ENCODE data around the gene PMEPA1.

Gene PMEPA1

GRCh38 chr20:57620274-57620990 lies 89.4 kb downstream of the PMEPA1 start, which contains the start of gene ZBP1:
TSS of gene ZBP1 (minus strand) at chr20:57620426. CDS start at chr20:57620295, 131 bp downstream.
- DNase-seq: no peak

GRCh38 chr20:57619051-57619831 lies 90.6 kb downstream of the PMEPA1 start:
- no peak for DNase-seq

DNA sequence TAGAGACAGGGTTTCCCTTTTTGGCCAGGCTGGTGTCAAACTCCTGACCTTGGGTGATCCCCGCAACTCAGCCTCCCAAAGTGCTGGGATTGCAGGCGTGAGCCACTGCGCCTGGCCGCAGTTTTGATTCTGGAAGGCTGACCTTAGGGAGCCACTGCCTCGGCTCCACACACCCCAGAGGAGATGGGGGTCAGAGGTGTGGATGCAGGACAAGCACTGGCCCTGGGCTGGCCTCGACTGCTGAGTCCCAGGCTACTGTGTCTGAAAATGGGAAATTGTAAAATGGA lies 91.1 kb downstream of the PMEPA1 start:
- DNase-seq: no peak

DNA sequence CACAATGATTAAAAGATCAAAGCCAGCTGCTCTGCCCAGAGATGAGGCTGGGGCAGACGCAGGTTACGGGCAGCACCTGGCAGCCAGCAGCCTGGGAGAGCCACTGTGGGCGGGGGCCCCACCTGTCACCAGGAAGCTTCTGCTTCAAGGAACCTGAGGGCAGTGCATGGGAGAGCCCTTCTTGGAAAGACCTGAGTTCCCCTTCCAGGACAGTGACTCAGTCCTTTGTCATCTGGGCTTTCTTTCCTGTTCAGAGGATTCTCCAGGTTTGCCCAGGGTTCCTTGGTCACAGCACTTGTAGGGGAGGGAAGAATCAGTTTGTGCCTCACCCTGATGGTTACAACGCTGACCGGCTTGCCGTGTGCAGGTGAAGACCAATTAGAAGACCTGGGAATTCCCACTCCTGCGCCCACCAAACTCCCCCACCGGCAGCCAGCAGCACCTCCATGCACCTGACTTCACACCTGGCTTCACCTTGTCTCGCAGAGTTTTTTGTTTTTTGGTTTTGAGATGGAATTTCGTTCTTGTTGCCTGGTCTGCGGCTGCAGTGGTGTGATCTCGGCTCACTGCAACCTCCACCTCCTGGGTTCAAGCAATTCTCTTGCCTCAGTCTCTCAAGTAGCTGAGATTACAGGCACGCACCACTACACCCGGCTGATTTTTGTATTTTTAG lies 91.6 kb downstream of the PMEPA1 start:
- no peak for DNase-seq

DNA sequence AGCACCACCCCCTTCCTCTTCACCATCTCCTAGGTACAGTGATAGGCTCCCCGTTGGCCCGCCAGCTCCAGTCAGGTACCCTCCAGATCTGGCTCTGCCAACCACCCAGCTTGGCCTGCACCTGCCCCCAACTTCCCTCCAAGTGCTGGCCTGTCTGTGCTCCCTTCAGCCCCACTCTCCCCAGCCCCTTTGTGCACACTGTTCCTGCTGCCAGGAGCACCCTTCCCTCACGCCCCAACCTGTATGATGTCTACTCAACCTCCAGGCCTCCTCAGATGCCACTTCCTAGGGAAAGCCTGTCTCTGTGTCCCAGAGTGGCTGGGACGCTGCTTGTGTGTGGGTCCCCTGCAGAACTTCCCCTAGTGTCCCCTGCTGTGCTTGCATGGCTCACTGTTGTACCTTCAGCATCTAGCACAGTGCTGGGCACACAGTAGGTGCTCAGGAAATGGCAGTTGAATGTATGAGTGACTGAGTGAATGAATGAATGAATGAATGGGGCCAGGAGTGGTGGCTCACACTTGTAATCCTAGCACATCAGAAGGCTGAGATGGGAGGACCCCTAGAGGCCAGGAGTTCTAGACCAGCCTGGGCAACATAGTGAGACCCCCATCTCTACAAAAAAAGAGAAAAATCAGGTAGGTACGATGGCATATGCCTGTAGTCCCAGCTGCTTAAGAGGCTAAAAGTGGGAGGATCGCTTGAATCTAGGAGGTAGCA lies 92.6 kb downstream of the PMEPA1 start:
- no peak for DNase-seq

DNA sequence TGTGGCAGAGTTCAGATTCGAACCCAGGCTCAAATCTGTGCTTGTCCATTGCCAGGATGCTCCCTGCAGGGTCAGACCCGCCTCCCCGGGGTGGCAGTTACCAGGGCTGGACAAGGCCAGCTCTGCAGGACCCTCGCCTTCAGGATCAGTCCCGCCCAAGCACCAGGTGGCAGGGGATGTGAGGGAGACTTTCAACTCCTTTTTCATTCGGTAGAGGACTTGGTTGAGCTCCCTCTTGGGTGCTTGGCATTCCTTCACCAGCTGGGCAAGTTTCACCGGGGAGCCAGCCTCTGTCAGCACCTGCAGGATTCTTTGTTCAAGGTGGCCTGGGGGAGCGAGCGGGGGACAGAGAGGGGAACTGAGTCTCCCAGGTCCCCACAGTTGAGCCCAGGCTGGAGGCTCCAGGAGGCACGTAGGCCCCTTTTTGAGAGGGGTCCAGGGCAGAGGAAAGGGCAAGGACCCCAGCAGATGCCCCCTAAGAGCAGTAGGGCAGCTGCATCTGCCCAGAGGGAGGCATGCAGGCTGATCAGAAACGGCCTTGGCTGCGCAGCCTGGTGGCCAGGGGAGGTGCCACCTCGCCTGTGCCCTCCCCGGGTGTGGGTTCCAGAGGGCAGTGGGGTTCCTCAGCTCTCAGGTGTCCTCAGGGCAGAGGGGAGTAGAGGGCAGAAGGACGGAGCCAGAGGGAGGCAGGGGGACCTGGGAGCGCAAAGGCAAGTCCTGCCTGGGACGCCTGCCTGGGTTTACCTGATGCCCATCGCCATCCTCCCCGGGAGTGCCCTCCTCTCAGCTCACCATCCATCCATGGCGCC lies 93.5 kb downstream of the PMEPA1 start:
- DNase-seq: no peak

DNA sequence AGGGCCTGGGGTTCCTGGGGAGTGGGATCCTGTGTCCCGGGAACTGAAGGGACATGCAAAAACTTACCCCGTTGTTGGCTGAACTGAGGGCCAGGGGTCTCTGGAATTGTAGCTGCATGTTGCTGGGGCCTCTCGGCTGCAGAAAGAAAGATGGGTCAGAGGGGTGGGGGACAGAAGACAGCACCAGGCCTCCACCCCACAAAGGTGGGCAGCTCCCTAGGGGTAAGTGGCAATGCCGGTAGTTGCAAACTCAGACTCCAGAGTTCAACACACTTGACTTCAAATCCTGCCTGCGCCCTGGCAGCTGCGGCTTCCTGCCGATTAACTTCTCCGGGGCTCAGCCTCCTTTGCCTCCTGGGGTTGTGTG lies 94.4 kb downstream of the PMEPA1 start:
- DNase-seq: no peak

DNA sequence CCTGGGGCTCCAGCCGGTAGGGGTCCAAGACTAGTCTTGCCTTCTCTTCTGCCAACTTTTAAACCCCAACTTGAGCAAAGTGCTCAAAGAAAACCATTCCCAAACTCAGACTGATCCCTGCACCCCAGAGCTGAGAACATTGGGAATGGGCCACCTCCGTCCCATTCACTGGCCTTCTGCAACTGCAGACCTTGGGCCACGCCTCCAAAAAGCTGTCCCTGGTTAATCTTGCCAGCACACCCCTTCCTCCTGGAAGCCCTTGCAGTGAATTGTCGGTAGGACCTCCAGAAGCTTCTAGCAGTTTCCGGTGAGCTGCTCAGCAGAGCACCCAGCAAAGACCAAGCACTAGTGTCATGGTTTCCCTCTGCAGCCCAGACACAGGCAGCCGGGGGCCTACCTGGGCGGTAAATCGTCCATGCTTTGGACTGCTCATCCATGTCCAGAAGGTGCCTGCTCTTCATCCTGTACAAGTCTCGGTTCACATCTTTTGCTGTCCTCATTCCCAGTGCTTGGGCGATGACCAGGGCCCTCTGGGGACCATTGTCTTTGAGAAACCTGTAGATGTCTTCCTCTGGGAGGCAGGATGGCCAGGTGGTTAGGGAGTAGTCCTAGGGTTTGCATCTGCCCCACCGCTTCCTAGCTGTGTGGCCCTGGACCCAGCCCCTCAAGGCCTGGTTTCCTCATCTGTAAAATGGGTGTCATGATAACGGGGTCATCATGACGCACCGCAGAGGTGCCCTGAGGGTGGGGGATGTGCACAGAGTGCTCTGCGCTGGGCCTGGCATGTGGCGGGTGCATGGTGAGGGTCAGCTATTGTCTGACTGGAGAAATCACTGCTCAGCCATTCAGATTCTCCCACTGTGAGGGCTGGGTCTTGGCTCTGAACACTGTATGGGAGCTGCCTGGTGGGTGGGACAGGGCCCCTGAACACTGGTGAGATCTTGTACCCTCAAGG lies 95.0 kb downstream of the PMEPA1 start:
- DNase-seq: no peak

DNA sequence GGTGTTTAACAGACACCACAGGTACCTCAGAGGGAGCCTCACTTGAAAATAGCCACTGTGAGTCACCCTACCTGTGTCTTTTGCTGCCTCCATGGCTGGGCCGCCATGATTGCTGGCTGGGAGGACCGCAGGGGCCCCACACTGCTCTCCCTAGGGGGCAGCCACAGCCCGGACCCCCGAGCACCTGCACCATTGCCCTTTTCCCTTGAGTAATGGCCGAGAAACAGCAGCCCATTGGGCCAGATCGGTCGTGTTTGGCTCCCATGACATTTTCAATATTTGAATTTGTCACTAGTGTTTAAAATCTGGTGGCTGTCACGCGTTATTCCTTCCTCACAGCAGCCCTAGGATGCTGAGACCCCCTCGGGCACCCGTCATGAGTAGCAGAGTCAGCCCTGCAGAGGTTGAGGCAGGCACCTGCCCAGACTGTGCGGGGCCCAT lies 96.3 kb downstream of the PMEPA1 start:
- no peak for DNase-seq

DNA sequence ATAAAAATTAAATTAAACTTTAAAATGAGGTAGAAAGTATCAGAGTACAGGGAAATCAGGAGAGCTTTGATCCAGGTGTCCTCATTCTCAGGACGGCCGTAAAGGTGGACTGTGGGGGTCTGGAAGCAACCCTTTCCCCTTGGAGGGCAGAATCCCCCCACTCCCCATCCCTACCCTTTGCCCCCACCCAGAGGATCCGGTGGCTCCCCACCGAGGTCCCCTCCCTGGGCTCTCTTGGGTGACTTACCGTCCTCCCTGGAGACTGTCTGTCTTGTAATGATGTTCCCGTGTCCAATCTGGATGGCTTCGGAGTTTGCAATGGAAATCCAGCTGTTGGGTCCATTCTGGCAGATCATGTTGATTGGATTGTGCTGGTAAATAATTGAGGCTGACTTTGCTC lies 96.9 kb downstream of the PMEPA1 start:
- DNase-seq: no peak

DNA sequence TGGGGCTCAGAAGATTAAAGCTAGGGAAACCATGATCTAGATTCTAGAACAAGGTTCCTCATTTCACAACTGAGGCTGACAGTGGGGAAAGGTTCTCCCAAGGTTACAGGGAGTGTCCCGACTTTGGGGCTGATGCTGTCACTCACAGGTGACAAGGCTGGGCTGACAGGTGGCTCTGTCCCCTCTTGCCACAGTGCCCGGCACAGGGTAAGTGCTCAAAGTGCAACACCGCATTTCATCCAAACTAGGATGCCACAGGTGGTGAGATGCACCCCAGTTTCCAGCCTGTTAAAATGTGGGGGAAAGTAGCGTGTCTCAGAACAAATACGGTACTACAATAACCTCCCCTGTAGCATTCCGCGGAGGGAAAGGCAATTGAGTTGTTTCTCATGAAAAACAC lies 97.4 kb downstream of the PMEPA1 start:
- DNase-seq: no peak

- DNase-seq: no peak
These were observed 98.1 kb downstream of the PMEPA1 start for GRCh38 chr20:57611586-57612311.

- DNase-seq: no peak
These were observed 99.4 kb downstream of the PMEPA1 start for GRCh38 chr20:57610261-57610952.

- no peak for DNase-seq
These were observed 100.0 kb downstream of the PMEPA1 start for GRCh38 chr20:57609842-57610167.

- DNase-seq: no peak
These were observed 100.6 kb downstream of the PMEPA1 start for GRCh38 chr20:57609086-57609841.

- no peak for DNase-seq
These were observed 101.3 kb downstream of the PMEPA1 start for GRCh38 chr20:57608516-57608915.

DNA sequence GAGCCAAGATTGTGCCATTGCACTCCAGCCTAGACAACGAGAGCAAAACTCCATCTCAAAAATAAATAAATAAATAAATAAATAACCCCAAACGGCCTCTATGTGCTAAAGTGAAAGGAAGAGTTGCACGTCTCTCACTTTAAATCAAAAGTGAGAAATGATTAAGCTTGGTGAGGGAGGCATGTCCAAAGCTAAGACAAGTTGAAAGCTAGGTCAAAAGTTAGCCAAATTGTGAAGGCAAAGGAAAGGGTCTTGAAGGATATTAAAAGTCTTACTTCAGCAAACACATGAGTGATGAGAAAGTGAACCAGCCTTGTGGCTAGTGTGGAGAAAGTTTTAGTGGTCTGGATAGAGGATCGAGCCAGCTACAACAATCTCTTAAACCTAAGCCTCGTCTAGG lies 103.9 kb downstream of the PMEPA1 start:
- no peak for DNase-seq

GRCh38 chr20:57605045-57605444 lies 104.8 kb downstream of the PMEPA1 start:
- DNase-seq: no peak

- no peak for DNase-seq
These were observed 106.7 kb downstream of the PMEPA1 start for GRCh38 chr20:57603120-57603519.
